HL-60 (cell line): ENCODE measurements around the gene LHX5.

Experiments used
- DNase-seq, 2 experiments: peaks; one replicate each; pipeline ENCODE4 v3.0.0-alpha.2; 2010 to 2020; ENCODE audit warnings: low read depth in 1 of 2, low spot score in 1 of 2
- H3K27ac ChIP-seq: fragments of 250-450 bp; sonication (Bioruptor Pico); replicated peaks from 2 replicates; pipeline ENCODE4 v1.5.1; 2020; ENCODE audit warnings: mild to moderate bottlenecking, moderate library complexity
- H3K27me3 ChIP-seq: fragments of 250-450 bp; sonication (Bioruptor Pico); 2 replicates; pipeline ENCODE4 v1.5.1; 2021; ENCODE audit warnings: mild to moderate bottlenecking, moderate library complexity; ENCODE audit not compliant: insufficient read depth, poor library complexity, severe bottlenecking
- H3K4me3 ChIP-seq: replicated peaks from 2 replicates; pipeline ENCODE4 v1.5.1; 2011; ENCODE audit warnings: mild to moderate bottlenecking, control low read depth, low read length; ENCODE audit not compliant: insufficient read depth
- CTCF ChIP-seq: IDR thresholded peaks from one replicate; pipeline ENCODE4 v1.5.1; 2011; ENCODE audit warnings: low read length, control low read depth, inconsistent platforms; ENCODE audit not compliant: insufficient read depth
- GABPA ChIP-seq: IDR thresholded peaks from 2 replicates; pipeline ENCODE4 v1.6.1; 2012; ENCODE audit warnings: low read depth
- POLR2AphosphoS5 ChIP-seq: IDR thresholded peaks from 2 replicates; pipeline ENCODE4 v1.6.1; 2012; ENCODE audit warnings: low read depth
- SPI1 ChIP-seq: IDR thresholded peaks from 2 replicates; pipeline ENCODE4 v1.6.1; 2012; ENCODE audit warnings: low read depth, mild to moderate bottlenecking, borderline replicate concordance
- TF ChIP-seq, protein P1 (sequence below): IDR thresholded peaks from 2 replicates; pipeline ENCODE4 v1.6.1; 2012; ENCODE audit warnings: low read depth; ENCODE audit not compliant: insufficient replicate concordance

LHX5 gene

GRCh38 chr12:113428482-113428881 is 43.2 kb downstream of the LHX5 start:
- TF ChIP-seq GABPA = no peak
- no peak for TF ChIP-seq SPI1

DNA sequence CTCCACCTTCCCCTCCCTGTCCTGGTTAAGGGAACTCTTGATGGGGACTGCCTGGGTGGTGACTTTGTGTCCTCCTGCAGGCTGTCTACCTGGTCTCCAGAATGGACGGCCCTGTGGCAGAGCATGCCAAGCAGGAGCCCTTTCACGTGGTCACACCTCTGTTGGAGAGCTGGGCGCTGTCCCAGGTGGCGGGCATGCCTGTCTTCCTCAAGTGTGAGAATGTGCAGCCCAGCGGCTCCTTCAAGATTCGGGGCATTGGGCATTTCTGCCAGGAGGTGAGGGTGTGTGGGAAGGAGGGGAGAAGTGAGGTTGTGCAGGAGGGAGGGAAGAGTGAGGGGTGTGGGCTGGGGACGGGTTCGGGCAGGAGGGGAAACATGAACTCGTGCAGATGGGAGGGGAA is 43.8 kb downstream of the LHX5 start:
- Histone ChIP-seq H3K4me3 (no peak overlapping the region), H3K27me3 (peaks cover 8% of the 10 kb centered on the region), H3K27ac (no peak overlapping the region)
- no peak for DNase-seq
- TF ChIP-seq CTCF = no peak
- TF ChIP-seq, protein P1, sequence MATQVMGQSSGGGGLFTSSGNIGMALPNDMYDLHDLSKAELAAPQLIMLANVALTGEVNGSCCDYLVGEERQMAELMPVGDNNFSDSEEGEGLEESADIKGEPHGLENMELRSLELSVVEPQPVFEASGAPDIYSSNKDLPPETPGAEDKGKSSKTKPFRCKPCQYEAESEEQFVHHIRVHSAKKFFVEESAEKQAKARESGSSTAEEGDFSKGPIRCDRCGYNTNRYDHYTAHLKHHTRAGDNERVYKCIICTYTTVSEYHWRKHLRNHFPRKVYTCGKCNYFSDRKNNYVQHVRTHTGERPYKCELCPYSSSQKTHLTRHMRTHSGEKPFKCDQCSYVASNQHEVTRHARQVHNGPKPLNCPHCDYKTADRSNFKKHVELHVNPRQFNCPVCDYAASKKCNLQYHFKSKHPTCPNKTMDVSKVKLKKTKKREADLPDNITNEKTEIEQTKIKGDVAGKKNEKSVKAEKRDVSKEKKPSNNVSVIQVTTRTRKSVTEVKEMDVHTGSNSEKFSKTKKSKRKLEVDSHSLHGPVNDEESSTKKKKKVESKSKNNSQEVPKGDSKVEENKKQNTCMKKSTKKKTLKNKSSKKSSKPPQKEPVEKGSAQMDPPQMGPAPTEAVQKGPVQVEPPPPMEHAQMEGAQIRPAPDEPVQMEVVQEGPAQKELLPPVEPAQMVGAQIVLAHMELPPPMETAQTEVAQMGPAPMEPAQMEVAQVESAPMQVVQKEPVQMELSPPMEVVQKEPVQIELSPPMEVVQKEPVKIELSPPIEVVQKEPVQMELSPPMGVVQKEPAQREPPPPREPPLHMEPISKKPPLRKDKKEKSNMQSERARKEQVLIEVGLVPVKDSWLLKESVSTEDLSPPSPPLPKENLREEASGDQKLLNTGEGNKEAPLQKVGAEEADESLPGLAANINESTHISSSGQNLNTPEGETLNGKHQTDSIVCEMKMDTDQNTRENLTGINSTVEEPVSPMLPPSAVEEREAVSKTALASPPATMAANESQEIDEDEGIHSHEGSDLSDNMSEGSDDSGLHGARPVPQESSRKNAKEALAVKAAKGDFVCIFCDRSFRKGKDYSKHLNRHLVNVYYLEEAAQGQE = peak; percentile 73

More at GRCh38 chr12:113428482-113428881, 43.2 kb downstream of the LHX5 start:
- Histone ChIP-seq H3K4me3 (no peak overlapping the region), H3K27ac (no peak overlapping the region), H3K27me3 (peaks cover 8% of the 10 kb centered on the region)
- DNase-seq = no peak

GRCh38 chr12:113425960-113426453 is 45.7 kb downstream of the LHX5 start:
- no peak overlapping the region for H3K27ac ChIP-seq
- peaks cover 8% of the 10 kb centered on the region for H3K27me3 ChIP-seq
- TF ChIP-seq, protein P1 = no peak
- TF ChIP-seq GABPA = no peak
- no peak for TF ChIP-seq POLR2AphosphoS5
- TF ChIP-seq SPI1 = no peak
- no peak for TF ChIP-seq CTCF
- DNase-seq = no peak
- no peak overlapping the region for H3K4me3 ChIP-seq

- DNase-seq = peak in 1 of 2 experiments; percentile 65
- TF ChIP-seq SPI1 (peak; percentile 37; the same call in 1 of the 2 replicates), CTCF (peak; percentile 87), POLR2AphosphoS5 (no peak), GABPA (no peak)
- TF ChIP-seq, protein P1 = no peak
- H3K4me3 ChIP-seq = no peak overlapping the region
- H3K27ac ChIP-seq = no peak overlapping the region
- H3K27me3 ChIP-seq = peaks cover 8% of the 10 kb centered on the region
Observed at GRCh38 chr12:113424915-113425823, 46.5 kb downstream of the LHX5 start.
